H1 (cell line): ENCODE results near the gene ZSCAN12. TPM values are rescaled to one million over a fixed set of nuclear protein-coding genes. Genes with fewer than 3 reads are reported as not detected.

Experiments
- CTCF ChIA-PET: fragments of 300-600 bp; sonication (Branson Sonifier 250); formaldehyde crosslinking; loops from one replicate; lab custom pipeline; 2021; ENCODE audit not compliant: partially characterized antibody; lab: Charles Lee
- POLR2A ChIA-PET: fragments of 300-600 bp; sonication (Branson Sonifier 250); formaldehyde crosslinking; loops from one replicate; lab custom pipeline; 2021; ENCODE audit warnings: inconsistent platforms; ENCODE audit not compliant: partially characterized antibody; lab: Charles Lee
- DNase-seq, 2 experiments: peaks; one replicate each; pipeline versions ENCODE4 v3.0.0 to v3.0.0-alpha.2; 2010 to 2022; ENCODE audit warnings: low spot score in 2 of 2, low read depth in 1 of 2, mixed read lengths in 1 of 2
- FAIRE-seq: peaks from 2 replicates; lab custom pipeline; 2011; peaks lifted over from hg19 to GRCh38; lab: Jason Lieb, UNC
- H2AFZ ChIP-seq: 2 replicates; pipeline ENCODE4 v1.8.1; 2012; ENCODE audit warnings: low read length, inconsistent platforms
- H2AK5ac ChIP-seq: 2 replicates; pipeline ENCODE4 v1.6.1; 2013; ENCODE audit warnings: low read depth, low read length
- H2BK120ac ChIP-seq: replicated peaks from 2 replicates; pipeline ENCODE3; 2013; ENCODE audit warnings: low read depth, low read length, inconsistent platforms
- H2BK12ac ChIP-seq: 2 replicates; pipeline ENCODE4 v1.6.1; 2013; ENCODE audit warnings: low read depth, low read length
- H2BK15ac ChIP-seq: 2 replicates; pipeline ENCODE4 v1.6.1; 2013; ENCODE audit warnings: low read length
- H2BK20ac ChIP-seq: 2 replicates; pipeline ENCODE4 v1.6.1; 2013; ENCODE audit warnings: low read length
- H2BK5ac ChIP-seq: 2 replicates; pipeline ENCODE4 v1.6.1; 2013; ENCODE audit warnings: low read depth, low read length
- H3K14ac ChIP-seq: 2 replicates; pipeline ENCODE4 v1.6.1; 2013; ENCODE audit warnings: inconsistent platforms; ENCODE audit not compliant: insufficient read length
- H3K18ac ChIP-seq: 2 replicates; pipeline ENCODE4 v1.6.1; 2013; ENCODE audit warnings: low read length; ENCODE audit errors: extremely low read depth
- H3K23ac ChIP-seq: 2 replicates; pipeline ENCODE4 v1.6.1; 2013; ENCODE audit warnings: inconsistent platforms; ENCODE audit not compliant: insufficient read length
- H3K23me2 ChIP-seq: 2 replicates; pipeline ENCODE4 v1.6.1; 2013; ENCODE audit warnings: low read depth, low read length
- H3K27ac ChIP-seq: 2 replicates; pipeline ENCODE4 v1.6.1; 2011; ENCODE audit warnings: low read depth, low read length, inconsistent platforms
- H3K27me3 ChIP-seq, 4 experiments: replicated peaks in 1 of 4; 1 replicate in 1 of 4; 2 replicates in 3 of 4; pipeline versions ENCODE4 v1.6.1 to v1.8.1; 2011 to 2013; ENCODE audit warnings: low read length in 3 of 4, mild to moderate bottlenecking in 3 of 4, inconsistent platforms in 2 of 4, mixed read lengths in 2 of 4, moderate library complexity in 1 of 4; ENCODE audit not compliant: control insufficient read depth in 3 of 4, insufficient read depth in 3 of 4; ENCODE audit errors: extremely low read depth in 1 of 4
- H3K36me3 ChIP-seq, 4 experiments: 2 replicates each; pipeline versions ENCODE4 v1.6.1 to v1.8.1; 2011 to 2013; ENCODE audit warnings: mild to moderate bottlenecking in 4 of 4, low read length in 3 of 4, moderate library complexity in 2 of 4, control low read depth in 1 of 4, inconsistent platforms in 1 of 4; ENCODE audit not compliant: insufficient read depth in 4 of 4, control insufficient read depth in 2 of 4
- H3K4ac ChIP-seq: replicated peaks from 2 replicates; pipeline ENCODE3; 2013; ENCODE audit warnings: low read length, low read depth, mixed read lengths, inconsistent platforms; ENCODE audit not compliant: insufficient read length
- H3K4me1 ChIP-seq, 4 experiments: replicated peaks in 1 of 4; 1 replicate in 1 of 4; 2 replicates in 3 of 4; pipeline versions ENCODE4 v1.6.1 to v1.8.1; 2011 to 2013; ENCODE audit warnings: low read length in 3 of 4, inconsistent platforms in 2 of 4, mixed read lengths in 1 of 4; ENCODE audit not compliant: insufficient read depth in 4 of 4, control insufficient read depth in 3 of 4
- H3K4me2 ChIP-seq, 2 experiments: 2 replicates each; pipeline versions ENCODE4 v1.6.1 to v1.8.1; 2011 to 2013; ENCODE audit warnings: low read depth in 2 of 2, low read length in 2 of 2, control low read depth in 1 of 2, inconsistent platforms in 1 of 2, mild to moderate bottlenecking in 1 of 2; ENCODE audit not compliant: insufficient read depth in 1 of 2
- H3K4me3 ChIP-seq, 4 experiments: fragments of 200-600, 300-600 bp in 1 of 4; sonication (generic), shearing (Covaris generic), sonication (Bioruptor Twin) in 1 of 4; 2 replicates each; pipeline versions ENCODE4 v1.5.1 to v1.8.1; 2011 to 2016; ENCODE audit warnings: low read length in 4 of 4, low read depth in 3 of 4, control low read depth in 2 of 4, inconsistent platforms in 2 of 4, mild to moderate bottlenecking in 2 of 4, mixed read lengths in 1 of 4, moderate library complexity in 1 of 4; ENCODE audit not compliant: insufficient read depth in 2 of 4; ENCODE audit errors: extremely low read depth in 1 of 4
- H3K56ac ChIP-seq: replicated peaks from 2 replicates; pipeline ENCODE3; 2013; ENCODE audit warnings: low read depth, mild to moderate bottlenecking, mixed read lengths, low read length, inconsistent platforms; ENCODE audit not compliant: insufficient read length
- H3K79me1 ChIP-seq: 2 replicates; pipeline ENCODE4 v1.6.1; 2013; ENCODE audit warnings: low read depth, low read length, control low read depth
- H3K79me2 ChIP-seq, 2 experiments: 2 replicates each; pipeline versions ENCODE4 v1.6.1 to v1.8.1; 2012 to 2013; ENCODE audit warnings: low read length in 2 of 2, mild to moderate bottlenecking in 2 of 2, inconsistent platforms in 1 of 2; ENCODE audit not compliant: insufficient read depth in 2 of 2, control insufficient read depth in 1 of 2
- H3K9ac ChIP-seq, 4 experiments: replicated peaks in 1 of 4; 1 replicate in 1 of 4; 2 replicates in 3 of 4; pipeline versions ENCODE4 v1.6.1 to v1.8.1; 2011 to 2013; ENCODE audit warnings: low read depth in 3 of 4, low read length in 3 of 4, control low read depth in 2 of 4, mild to moderate bottlenecking in 2 of 4, moderate library complexity in 2 of 4, inconsistent platforms in 1 of 4; ENCODE audit errors: extremely low read depth in 1 of 4
- H3K9me3 ChIP-seq, 2 experiments: 2 replicates each; pipeline versions ENCODE4 v1.6.1 to v1.8.1; 2012 to 2013; ENCODE audit warnings: mild to moderate bottlenecking in 2 of 2, moderate library complexity in 2 of 2, control low read depth in 1 of 2, inconsistent platforms in 1 of 2, low read depth in 1 of 2, low read length in 1 of 2, mixed read lengths in 1 of 2; ENCODE audit not compliant: insufficient read depth in 2 of 2
- H4K20me1 ChIP-seq, 2 experiments: replicated peaks in 1 of 2; 2 replicates each; pipeline versions ENCODE3 to v1.8.1; 2011 to 2013; ENCODE audit warnings: inconsistent platforms in 2 of 2, low read length in 2 of 2, mild to moderate bottlenecking in 1 of 2; ENCODE audit not compliant: insufficient read depth in 2 of 2, control insufficient read depth in 1 of 2
- H4K5ac ChIP-seq: 2 replicates; pipeline ENCODE4 v1.6.1; 2013; ENCODE audit warnings: low read length, low read depth, mixed read lengths, inconsistent platforms; ENCODE audit not compliant: insufficient read length
- H4K8ac ChIP-seq: 2 replicates; pipeline ENCODE4 v1.8.0; 2013; ENCODE audit warnings: mild to moderate bottlenecking, moderate library complexity, low read length, inconsistent platforms; ENCODE audit not compliant: insufficient read depth; ENCODE audit errors: extremely low read depth
- H4K91ac ChIP-seq: replicated peaks from 2 replicates; pipeline ENCODE3; 2013; ENCODE audit warnings: low read length, mixed read lengths, inconsistent platforms; ENCODE audit not compliant: insufficient read length
- BCL11A ChIP-seq, 2 experiments: IDR thresholded peaks; one replicate each; pipeline ENCODE4 v1.6.1; 2011; ENCODE audit warnings: low read depth in 2 of 2, low read length in 2 of 2, mild to moderate bottlenecking in 2 of 2
- CBX8 ChIP-seq: fragments of 300-800, 300-1000 bp; sonication (generic); IDR thresholded peaks from 2 replicates; pipeline ENCODE4 v1.7.1; 2016; ENCODE audit warnings: low read depth, low read length, borderline replicate concordance
- CHD1 ChIP-seq: IDR thresholded peaks from 2 replicates; pipeline ENCODE4 v1.6.1; 2012; ENCODE audit warnings: low read depth, low read length, improper control_type of control experiment
- EGR1 ChIP-seq: IDR thresholded peaks from 2 replicates; pipeline ENCODE4 v1.6.1; 2011; ENCODE audit warnings: low read depth, low read length, borderline replicate concordance
- NRF1 ChIP-seq: IDR thresholded peaks from 2 replicates; pipeline ENCODE4 v1.6.1; 2011; ENCODE audit warnings: mild to moderate bottlenecking, low read depth, low read length, improper control_type of control experiment
- POLR2AphosphoS5 ChIP-seq: IDR thresholded peaks from 2 replicates; pipeline ENCODE4 v1.6.1; 2011; ENCODE audit warnings: low read depth, low read length
- RBBP5 ChIP-seq: IDR thresholded peaks from 2 replicates; pipeline ENCODE4 v1.7.1; 2012; ENCODE audit warnings: low read depth, mild to moderate bottlenecking, inconsistent platforms, low read length, moderate library complexity, borderline replicate concordance
- RFX5 ChIP-seq: IDR thresholded peaks from 2 replicates; pipeline ENCODE4 v1.6.1; 2011; ENCODE audit warnings: low read depth, low read length, improper control_type of control experiment, borderline replicate concordance
- SIRT6 ChIP-seq: IDR thresholded peaks from one replicate; pipeline ENCODE4 v1.7.1; 2012; ENCODE audit warnings: low read length, inconsistent platforms
- SUZ12 ChIP-seq: fragments of 200-600 bp; sonication (generic); IDR thresholded peaks from 2 replicates; pipeline ENCODE4 v1.6.1; 2012; ENCODE audit warnings: mild to moderate bottlenecking, inconsistent platforms, low read length, moderate library complexity, mixed read lengths
- WGBS, 2 experiments: shearing (Covaris generic) in 1 of 2; methylation state at CpG; one replicate each; pipeline versions ENCODE4 v1.1.6 to v1.1.7; 2013 to 2015; ENCODE audit warnings: low lambda C conversion rate in 2 of 2, mixed read lengths in 2 of 2, inconsistent platforms in 1 of 2, low coverage in 1 of 2, missing lambda C conversion rate in 1 of 2; ENCODE audit not compliant: insufficient replicate concordance in 2 of 2, insufficient coverage in 1 of 2, insufficient read length in 1 of 2; ENCODE audit errors: extremely low coverage in 1 of 2, missing lambda C conversion rate in 1 of 2; 5-methylcytosine and 5-hydroxymethylcytosine counted together
- polyA plus RNA-seq, 7 experiments: library from polyadenylated mRNA; depleted of rRNA in 3 of 7; stranded (reverse) in 5 of 7; unstranded in 2 of 7; fragments of >200 nt in 5 of 7; fragments of 200-250 nt in 2 of 7; gene quantifications; 1 replicate in 5 of 7; 2 replicates in 1 of 7; 4 replicates in 1 of 7; pipeline versions ENCODE4 v1.2.1 to v1.2.3, GENCODE V29; 2011 to 2013; ENCODE audit warnings: missing spikeins in 2 of 7, mixed read lengths in 2 of 7
- total RNA-seq: library from RNA; stranded (reverse); fragmentation: NEBNext Ultra II Directional; extraction: Animal tissue kit (Norgen Biotek cat#: 25700); gene quantifications from 2 replicates; pipeline ENCODE4 v1.2.1, GENCODE V29; 2021
- TF ChIP-seq, protein P1 (sequence below): IDR thresholded peaks from 2 replicates; pipeline ENCODE4 v1.6.1; 2012; ENCODE audit warnings: low read length, inconsistent platforms

ZSCAN12 gene
- total and polyA plus RNA-seq, 2 of the 8 experiments (the other 6 are each of a cell fraction or from before 2014, with no cell fraction given) = 2.2 to 9.6 TPM

DNA sequence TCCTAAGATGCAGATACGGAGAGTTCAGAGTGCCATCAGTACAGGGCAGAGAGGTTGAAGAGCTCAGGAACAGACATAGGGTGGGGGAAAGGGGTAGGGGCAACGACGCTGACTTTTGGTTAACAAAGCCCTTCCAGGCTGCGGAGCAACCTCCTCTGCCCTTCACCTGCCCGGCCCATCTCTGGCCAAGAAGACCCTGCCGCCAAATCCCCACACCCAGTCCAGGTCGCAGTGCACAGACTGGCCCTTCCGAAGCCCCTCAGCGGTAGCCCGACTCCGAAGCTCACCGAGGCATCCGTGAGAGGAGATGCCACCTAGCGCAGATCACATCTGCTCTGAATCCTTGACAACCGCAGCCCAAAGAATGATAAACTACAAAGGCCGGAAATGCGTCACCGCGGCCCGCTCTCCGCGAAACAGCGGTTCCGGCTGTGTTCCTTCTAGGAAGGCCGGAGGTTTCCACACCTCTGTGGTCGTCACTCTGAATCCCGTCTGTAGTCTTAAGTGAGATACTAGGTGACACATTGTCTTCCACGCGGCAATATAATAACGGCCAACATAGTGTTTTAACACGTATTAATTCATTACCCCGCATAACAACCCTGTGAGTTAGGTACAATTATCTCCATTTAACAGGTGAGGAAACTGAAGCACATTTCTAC lies 43.7 kb upstream of the ZSCAN12 start, which contains the start of gene ZSCAN23:
Gene ZSCAN23 (minus strand): TSS at position 380 of the 662 bp plus-strand sequence. CDS start 7,225 bp downstream, outside the sequence.
- Histone ChIP-seq H3K79me2 (peaks cover 0 to 5% of the 10 kb centered on the region in 2 experiments; a peak in 1 of 4 replicates), H2BK20ac (no peak within 1 kb of the TSS), H2AFZ (peak within 1 kb of the TSS; percentile 99), H3K14ac (no peak within 1 kb of the TSS), H2BK12ac (no peak within 1 kb of the TSS), H3K36me3 (no peaks in the 10 kb centered on the region), H3K56ac (no peak within 1 kb of the TSS), H2BK5ac (no peak within 1 kb of the TSS), H3K9ac (peak within 1 kb of the TSS; percentile 46 to 96 (median 93)), H3K4me1 (no peaks in the 10 kb centered on the region), H3K4me2 (peak within 1 kb of the TSS; percentile 39 to 67), H2BK15ac (no peak within 1 kb of the TSS), H3K27ac (peak within 1 kb of the TSS; percentile 94), H4K8ac (peak within 1 kb of the TSS; percentile 94; the same call in 1 of the 2 replicates), H4K5ac (peak within 1 kb of the TSS; percentile 73), H3K79me1 (no peaks in the 10 kb centered on the region), H3K4ac (peak within 1 kb of the TSS; percentile 92), H4K20me1 (no peaks in the 10 kb centered on the region), H3K23me2 (peaks cover 3% of the 10 kb centered on the region), H3K4me3 (peak within 1 kb of the TSS; percentile 88 to 91 (median 90)), H3K18ac (no peak within 1 kb of the TSS), H2BK120ac (no peak within 1 kb of the TSS), H4K91ac (no peak within 1 kb of the TSS), H2AK5ac (no peak within 1 kb of the TSS), H3K9me3 (0 out of 4 replicates have a peak, but pooled peaks cover 0 to 5% of the 10 kb centered on the region in 2 experiments), H3K27me3 (no peaks in the 10 kb centered on the region), H3K23ac (no peak within 1 kb of the TSS)
- 2% methylated on average over 32 of the region's 32 CpGs; no CpG with 5 or more reads in 1 of the 2 experiments for WGBS, 2 experiments
- ChIA-PET POLR2A (interaction anchor here (0.8 to 4.0 kb wide), 15 partner anchors 9 to 286 kb away, joined by 3 to 21 read pairs (median 4); partner anchors contain the start of gene ZSCAN12), CTCF (interaction anchor here (0.9 kb wide), 1 partner anchor 44 kb away, joined by 3 read pairs; the partner anchor contains the start of gene ZSCAN12)
- DNase-seq (peak; percentile 58 to 86), FAIRE-seq (peak; percentile 96)
- TF ChIP-seq RFX5 = no peak
- no peak for TF ChIP-seq SIRT6
- TF ChIP-seq CHD1 = no peak
- no peak for TF ChIP-seq NRF1
- no peak for TF ChIP-seq BCL11A (IDR thresholded peaks at IDR 0.05; ENCODE audit: low read depth in 2 of 2, low read length in 2 of 2)
- no peak for TF ChIP-seq CBX8
- TF ChIP-seq SUZ12 = no peak
- TF ChIP-seq EGR1 = peak; percentile 82
- TF ChIP-seq RBBP5 = 0 out of 2 replicates have a peak, but pooled peaks have one; percentile 34
- TF ChIP-seq POLR2AphosphoS5 = peak; percentile 99
- TF ChIP-seq, protein P1, sequence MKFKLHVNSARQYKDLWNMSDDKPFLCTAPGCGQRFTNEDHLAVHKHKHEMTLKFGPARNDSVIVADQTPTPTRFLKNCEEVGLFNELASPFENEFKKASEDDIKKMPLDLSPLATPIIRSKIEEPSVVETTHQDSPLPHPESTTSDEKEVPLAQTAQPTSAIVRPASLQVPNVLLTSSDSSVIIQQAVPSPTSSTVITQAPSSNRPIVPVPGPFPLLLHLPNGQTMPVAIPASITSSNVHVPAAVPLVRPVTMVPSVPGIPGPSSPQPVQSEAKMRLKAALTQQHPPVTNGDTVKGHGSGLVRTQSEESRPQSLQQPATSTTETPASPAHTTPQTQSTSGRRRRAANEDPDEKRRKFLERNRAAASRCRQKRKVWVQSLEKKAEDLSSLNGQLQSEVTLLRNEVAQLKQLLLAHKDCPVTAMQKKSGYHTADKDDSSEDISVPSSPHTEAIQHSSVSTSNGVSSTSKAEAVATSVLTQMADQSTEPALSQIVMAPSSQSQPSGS = no peak
